Trophoblast cell (in vitro differentiated cells and primary cell): ENCODE data around the gene IPO11.

Experiments used
- DNase-seq, 2 donors: peaks; one replicate each; pipeline ENCODE4 v3.0.0-alpha.2; 2016
- H2AFZ ChIP-seq: 2 replicates; pipeline ENCODE4 v1.6.1; 2013; ENCODE audit warnings: low read length, moderate library complexity, mild to moderate bottlenecking; ENCODE audit not compliant: insufficient read depth, poor library complexity
- H2AK5ac ChIP-seq: 2 replicates; pipeline ENCODE4 v1.6.1; 2013; ENCODE audit warnings: mild to moderate bottlenecking, low read length
- H2BK120ac ChIP-seq: 2 replicates; pipeline ENCODE4 v1.6.1; 2013; ENCODE audit warnings: low read length, mild to moderate bottlenecking, moderate library complexity; ENCODE audit not compliant: insufficient read depth, poor library complexity
- H2BK12ac ChIP-seq: 2 replicates; pipeline ENCODE4 v1.6.1; 2013; ENCODE audit warnings: mild to moderate bottlenecking, low read length, moderate library complexity
- H2BK5ac ChIP-seq: 2 replicates; pipeline ENCODE4 v1.6.1; 2013; ENCODE audit warnings: low read length, low read depth, moderate library complexity, mild to moderate bottlenecking; ENCODE audit not compliant: poor library complexity
- H3K14ac ChIP-seq: 2 replicates; pipeline ENCODE4 v1.6.1; 2013; ENCODE audit warnings: mild to moderate bottlenecking, low read length
- H3K18ac ChIP-seq: 2 replicates; pipeline ENCODE4 v1.6.1; 2013; ENCODE audit warnings: mild to moderate bottlenecking, low read length
- H3K23ac ChIP-seq: 2 replicates; pipeline ENCODE4 v1.6.1; 2013; ENCODE audit warnings: low read length
- H3K27ac ChIP-seq: 2 replicates; pipeline ENCODE4 v1.5.1; 2013; ENCODE audit warnings: low read depth, mild to moderate bottlenecking, inconsistent platforms, low read length, moderate library complexity
- H3K27me3 ChIP-seq: 2 replicates; pipeline ENCODE4 v1.6.1; 2013; ENCODE audit warnings: inconsistent platforms, mild to moderate bottlenecking, low read length, moderate library complexity; ENCODE audit not compliant: insufficient read depth
- H3K36me3 ChIP-seq, 2 experiments: 1 replicate in 1 of 2; 2 replicates in 1 of 2; pipeline ENCODE4 v1.6.1; 2013; ENCODE audit warnings: low read length in 2 of 2, mild to moderate bottlenecking in 2 of 2, moderate library complexity in 1 of 2; ENCODE audit not compliant: insufficient read depth in 2 of 2, control insufficient read depth in 1 of 2
- H3K4ac ChIP-seq: 2 replicates; pipeline ENCODE4 v1.6.1; 2013; ENCODE audit warnings: low read depth, mild to moderate bottlenecking, low read length, moderate library complexity
- H3K4me1 ChIP-seq, 2 experiments: 1 replicate in 1 of 2; 2 replicates in 1 of 2; pipeline ENCODE4 v1.6.1; 2013; ENCODE audit warnings: low read length in 2 of 2, mild to moderate bottlenecking in 2 of 2, moderate library complexity in 1 of 2; ENCODE audit not compliant: insufficient read depth in 2 of 2, control insufficient read depth in 1 of 2
- H3K4me2 ChIP-seq: 2 replicates; pipeline ENCODE4 v1.6.1; 2013; ENCODE audit warnings: inconsistent platforms, mild to moderate bottlenecking, low read length, moderate library complexity
- H3K4me3 ChIP-seq: 2 replicates; pipeline ENCODE4 v1.5.1; 2013; ENCODE audit warnings: mild to moderate bottlenecking, low read depth, low read length, inconsistent platforms
- H3K79me1 ChIP-seq: one replicate; pipeline ENCODE4 v1.6.1; 2013; ENCODE audit warnings: low read length
- H3K79me2 ChIP-seq: 2 replicates; pipeline ENCODE4 v1.6.1; 2013; ENCODE audit warnings: low read length, mild to moderate bottlenecking; ENCODE audit not compliant: control insufficient read depth, insufficient read depth, poor library complexity
- H3K9ac ChIP-seq: 2 replicates; pipeline ENCODE4 v1.6.1; 2013; ENCODE audit warnings: mild to moderate bottlenecking, low read length
- H3K9me3 ChIP-seq: 2 replicates; pipeline ENCODE4 v1.6.1; 2013; ENCODE audit warnings: low read depth, mild to moderate bottlenecking, control low read depth, inconsistent platforms, low read length; ENCODE audit not compliant: insufficient read depth
- H4K12ac ChIP-seq: 2 replicates; pipeline ENCODE4 v1.6.1; 2013; ENCODE audit warnings: low read depth, mild to moderate bottlenecking, low read length, moderate library complexity
- H4K8ac ChIP-seq: 2 replicates; pipeline ENCODE4 v1.6.1; 2013; ENCODE audit warnings: low read depth, mild to moderate bottlenecking, low read length, moderate library complexity
- H4K91ac ChIP-seq: one replicate; pipeline ENCODE4 v1.6.1; 2013; ENCODE audit warnings: low read depth, mild to moderate bottlenecking, low read length, moderate library complexity
- WGBS: extraction: QIAGEN DNeasy Blood & Tissue Kit; methylation state at CpG from one replicate; pipeline ENCODE4 v1.1.7; 2013; ENCODE audit warnings: missing lambda C conversion rate; ENCODE audit not compliant: insufficient read length, insufficient coverage; ENCODE audit errors: extremely low coverage; 5-methylcytosine and 5-hydroxymethylcytosine counted together

Gene IPO11

GRCh38 chr5:62448528-62448927 is 36.0 kb downstream of the IPO11 start:
- no peaks in the 10 kb centered on the region for H3K27me3 ChIP-seq
- H4K91ac ChIP-seq, result no peak overlapping the region
- no peak overlapping the region for H3K18ac ChIP-seq
- H3K4me2 ChIP-seq, result no peak overlapping the region
- no peak overlapping the region for H3K9ac ChIP-seq
- H2AK5ac ChIP-seq, result no peak overlapping the region
- H3K4me1 ChIP-seq, result no peaks in the 10 kb centered on the region
- no peak overlapping the region for H4K8ac ChIP-seq
- H3K4me3 ChIP-seq, result no peak overlapping the region
- WGBS, result no CpG with 5 or more reads among the region's 5 CpGs
- no peak overlapping the region for H2BK5ac ChIP-seq
- no peak overlapping the region for H3K4ac ChIP-seq
- no peaks in the 10 kb centered on the region for H3K79me2 ChIP-seq
- H2BK120ac ChIP-seq, result no peak overlapping the region
- H2AFZ ChIP-seq, result no peak overlapping the region
- DNase-seq, result no peak
- no peak overlapping the region for H3K23ac ChIP-seq
- no peak overlapping the region for H3K14ac ChIP-seq
- no peaks in the 10 kb centered on the region for H3K79me1 ChIP-seq
- H3K27ac ChIP-seq, result no peak overlapping the region
- H3K9me3 ChIP-seq, result no peaks in the 10 kb centered on the region
- peaks cover 5 to 11% of the 10 kb centered on the region in 2 experiments for H3K36me3 ChIP-seq
- H2BK12ac ChIP-seq, result no peak overlapping the region
- H4K12ac ChIP-seq, result no peak overlapping the region

- DNase-seq, result no peak
- Histone ChIP-seq H3K4ac (no peak overlapping the region), H2BK120ac (no peak overlapping the region), H3K4me1 (no peaks in the 10 kb centered on the region), H2AK5ac (no peak overlapping the region), H2BK5ac (no peak overlapping the region), H3K4me3 (no peak overlapping the region), H3K79me2 (no peaks in the 10 kb centered on the region), H3K27me3 (no peaks in the 10 kb centered on the region), H3K79me1 (no peaks in the 10 kb centered on the region), H3K23ac (no peak overlapping the region), H4K12ac (no peak overlapping the region), H4K8ac (no peak overlapping the region), H3K14ac (no peak overlapping the region), H3K9me3 (no peaks in the 10 kb centered on the region), H3K18ac (no peak overlapping the region), H2AFZ (no peak overlapping the region), H3K4me2 (no peak overlapping the region), H3K9ac (no peak overlapping the region), H3K36me3 (peaks cover 5 to 8% of the 10 kb centered on the region in 2 experiments), H2BK12ac (no peak overlapping the region), H4K91ac (no peak overlapping the region), H3K27ac (no peak overlapping the region)
- no CpG with 5 or more reads among the region's 2 CpGs for WGBS
Measured at GRCh38 chr5:62450259-62450658, 37.7 kb downstream of the IPO11 start.

DNA sequence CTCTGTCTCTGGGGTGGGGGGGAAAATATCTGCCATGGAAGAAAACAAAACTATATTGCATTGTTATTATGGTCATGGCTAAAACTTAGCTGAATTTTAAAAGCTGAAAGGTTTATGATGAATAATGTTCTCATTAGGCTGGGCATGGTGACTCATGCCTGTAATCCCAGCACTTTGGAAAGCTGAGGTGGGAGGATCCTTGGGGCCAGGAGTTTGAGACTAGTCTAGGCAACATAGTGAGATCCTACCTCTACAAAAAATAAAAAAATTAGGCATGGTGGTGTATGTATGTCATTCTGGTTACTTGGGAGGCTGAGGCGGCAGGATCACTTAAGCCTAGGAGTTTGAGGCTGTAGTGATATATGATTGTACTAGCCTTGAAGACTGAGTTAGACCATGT is 44.5 kb downstream of the IPO11 start:
- WGBS, result no CpG with 5 or more reads among the region's 1 CpG

GRCh38 chr5:62460578-62460983 is 48.0 kb downstream of the IPO11 start:
- no peak overlapping the region for H2BK12ac ChIP-seq
- no peaks in the 10 kb centered on the region for H3K79me2 ChIP-seq
- no peak overlapping the region for H3K14ac ChIP-seq
- H2BK5ac ChIP-seq, result no peak overlapping the region
- H3K27me3 ChIP-seq, result no peaks in the 10 kb centered on the region
- no peak overlapping the region for H3K23ac ChIP-seq
- no peak overlapping the region for H2BK120ac ChIP-seq
- no peak overlapping the region for H3K27ac ChIP-seq
- no peaks in the 10 kb centered on the region for H3K79me1 ChIP-seq
- DNase-seq, result peak in 1 of 2 donors; percentile 67
- H3K9ac ChIP-seq, result no peak overlapping the region
- peaks cover 0 to 4% of the 10 kb centered on the region in 2 experiments for H3K36me3 ChIP-seq
- peaks cover 0 to 2% of the 10 kb centered on the region in 2 experiments for H3K4me1 ChIP-seq
- H4K12ac ChIP-seq, result no peak overlapping the region
- no peak overlapping the region for H3K4ac ChIP-seq
- no peak overlapping the region for H3K18ac ChIP-seq
- no peak overlapping the region for H2AK5ac ChIP-seq
- no peaks in the 10 kb centered on the region for H3K9me3 ChIP-seq
- H4K91ac ChIP-seq, result no peak overlapping the region
- H2AFZ ChIP-seq, result no peak overlapping the region
- H3K4me2 ChIP-seq, result no peak overlapping the region
- no peak overlapping the region for H3K4me3 ChIP-seq
- no peak overlapping the region for H4K8ac ChIP-seq

More for the DNA sequence above, 44.5 kb downstream of the IPO11 start:
- no peaks in the 10 kb centered on the region for H3K27me3 ChIP-seq
- H3K79me2 ChIP-seq, result no peaks in the 10 kb centered on the region
- H4K8ac ChIP-seq, result no peak overlapping the region
- H3K14ac ChIP-seq, result no peak overlapping the region
- H2BK12ac ChIP-seq, result no peak overlapping the region
- H2BK5ac ChIP-seq, result peak overlapping the region; percentile 21
- no peak for DNase-seq
- H3K4ac ChIP-seq, result no peak overlapping the region
- H3K27ac ChIP-seq, result no peak overlapping the region
- no peak overlapping the region for H2AK5ac ChIP-seq
- no peak overlapping the region for H3K9ac ChIP-seq
- H3K79me1 ChIP-seq, result no peaks in the 10 kb centered on the region
- H2AFZ ChIP-seq, result no peak overlapping the region
- no peaks in the 10 kb centered on the region for H3K9me3 ChIP-seq
- H4K12ac ChIP-seq, result no peak overlapping the region
- H3K36me3 ChIP-seq, result peaks cover 3 to 6% of the 10 kb centered on the region in 2 experiments
- no peak overlapping the region for H2BK120ac ChIP-seq
- no peak overlapping the region for H3K23ac ChIP-seq
- H3K4me2 ChIP-seq, result no peak overlapping the region
- H4K91ac ChIP-seq, result no peak overlapping the region
- no peak overlapping the region for H3K18ac ChIP-seq
- peaks cover 0 to 2% of the 10 kb centered on the region in 2 experiments for H3K4me1 ChIP-seq
- H3K4me3 ChIP-seq, result no peak overlapping the region
